ENCODE results near the gene RXRB. TPM values are rescaled to one million over a fixed set of nuclear protein-coding genes. Genes with fewer than 3 reads are reported as not detected.
A peak's percentile ranks its signal among the peaks of the same experiment; 100 is the strongest.

Gene RXRB
- total RNA-seq, 1 donor from 2014 or later = 70.3 TPM

GRCh38 chr6:33164176-33164575 lies 36.3 kb downstream of the RXRB start:
- Mint-ChIP-seq H3K36me3 (no peaks in the 10 kb centered on the region), H3K4me1 (peaks cover 10% of the 10 kb centered on the region), H3K9me3 (no peaks in the 10 kb centered on the region), H3K4me3 (no peak overlapping the region), H3K27me3 (ENCODE audit: low read depth) (peaks cover 2% of the 10 kb centered on the region), H3K27ac (no peak overlapping the region)
- DNase-seq (ENCODE audit: low spot score in 2 of 2, unreplicated experiment in 2 of 2) = no peak
- TF ChIP-seq CTCF (IDR thresholded peaks at IDR 0.05; ENCODE audit: unreplicated experiment) = no peak

GRCh38 chr6:33163540-33163939 lies 36.9 kb downstream of the RXRB start:
- DNase-seq (ENCODE audit: low spot score in 2 of 2, unreplicated experiment in 2 of 2) = no peak
- Mint-ChIP-seq H3K4me3 (no peak overlapping the region), H3K27ac (no peak overlapping the region), H3K9me3 (no peaks in the 10 kb centered on the region), H3K4me1 (peaks cover 10% of the 10 kb centered on the region), H3K36me3 (no peaks in the 10 kb centered on the region), H3K27me3 (ENCODE audit: low read depth) (peaks cover 2% of the 10 kb centered on the region)
- TF ChIP-seq CTCF (IDR thresholded peaks at IDR 0.05; ENCODE audit: unreplicated experiment) = no peak

GRCh38 chr6:33161354-33162331 lies 38.8 kb downstream of the RXRB start:
- Mint-ChIP-seq H3K4me1 (peaks cover 10% of the 10 kb centered on the region), H3K36me3 (no peaks in the 10 kb centered on the region), H3K9me3 (no peaks in the 10 kb centered on the region), H3K27me3 (ENCODE audit: low read depth) (peaks cover 2% of the 10 kb centered on the region), H3K4me3 (peak overlapping the region; percentile 84), H3K27ac (peak overlapping the region; percentile 67)
- peak; percentile 95 for TF ChIP-seq CTCF (IDR thresholded peaks at IDR 0.05; ENCODE audit: unreplicated experiment)
- DNase-seq (ENCODE audit: low spot score in 2 of 2, unreplicated experiment in 2 of 2) = peak; percentile 58 to 90

GRCh38 chr6:33160728-33161344 lies 39.6 kb downstream of the RXRB start:
- Mint-ChIP-seq H3K36me3 (no peaks in the 10 kb centered on the region), H3K27me3 (ENCODE audit: low read depth) (peaks cover 3% of the 10 kb centered on the region), H3K4me3 (peak overlapping the region; percentile 84), H3K9me3 (no peaks in the 10 kb centered on the region), H3K27ac (no peak overlapping the region), H3K4me1 (peaks cover 10% of the 10 kb centered on the region)
- DNase-seq (ENCODE audit: low spot score in 2 of 2, unreplicated experiment in 2 of 2) = no peak
- no peak for TF ChIP-seq CTCF (IDR thresholded peaks at IDR 0.05; ENCODE audit: unreplicated experiment)

GRCh38 chr6:33160096-33160495 lies 40.4 kb downstream of the RXRB start:
- H3K4me1 Mint-ChIP-seq = peaks cover 10% of the 10 kb centered on the region
- no peak overlapping the region for H3K27ac Mint-ChIP-seq
- no peak overlapping the region for H3K4me3 Mint-ChIP-seq
- no peaks in the 10 kb centered on the region for H3K9me3 Mint-ChIP-seq
- peaks cover 3% of the 10 kb centered on the region for H3K27me3 Mint-ChIP-seq (ENCODE audit: low read depth)
- no peaks in the 10 kb centered on the region for H3K36me3 Mint-ChIP-seq
- no peak for TF ChIP-seq CTCF (IDR thresholded peaks at IDR 0.05; ENCODE audit: unreplicated experiment)
- no peak for DNase-seq (ENCODE audit: low spot score in 2 of 2, unreplicated experiment in 2 of 2)
